ENCODE results near the gene EPHB2.

DNA sequence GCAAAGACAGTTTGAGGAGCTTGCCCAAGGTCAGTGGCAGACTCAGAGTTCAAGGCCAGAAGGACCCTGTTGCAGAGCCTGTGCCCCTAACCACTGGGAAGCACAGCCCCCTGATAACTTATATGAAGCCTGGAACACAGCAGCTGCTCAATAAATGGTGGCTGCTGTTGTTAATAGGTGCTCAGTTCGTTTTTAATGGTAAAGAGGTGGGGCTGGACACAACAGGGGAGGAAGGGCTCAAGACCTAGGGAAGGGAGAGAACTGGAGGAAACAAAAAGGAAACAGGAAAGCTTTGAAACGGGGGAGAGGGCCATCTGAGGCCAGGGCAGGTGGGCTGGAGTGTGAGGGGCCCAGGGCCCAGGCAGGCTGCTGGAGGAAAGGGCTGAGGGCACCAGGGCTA, 136.6 kb downstream of the EPHB2 start:
- TF ChIP-seq, protein P1, sequence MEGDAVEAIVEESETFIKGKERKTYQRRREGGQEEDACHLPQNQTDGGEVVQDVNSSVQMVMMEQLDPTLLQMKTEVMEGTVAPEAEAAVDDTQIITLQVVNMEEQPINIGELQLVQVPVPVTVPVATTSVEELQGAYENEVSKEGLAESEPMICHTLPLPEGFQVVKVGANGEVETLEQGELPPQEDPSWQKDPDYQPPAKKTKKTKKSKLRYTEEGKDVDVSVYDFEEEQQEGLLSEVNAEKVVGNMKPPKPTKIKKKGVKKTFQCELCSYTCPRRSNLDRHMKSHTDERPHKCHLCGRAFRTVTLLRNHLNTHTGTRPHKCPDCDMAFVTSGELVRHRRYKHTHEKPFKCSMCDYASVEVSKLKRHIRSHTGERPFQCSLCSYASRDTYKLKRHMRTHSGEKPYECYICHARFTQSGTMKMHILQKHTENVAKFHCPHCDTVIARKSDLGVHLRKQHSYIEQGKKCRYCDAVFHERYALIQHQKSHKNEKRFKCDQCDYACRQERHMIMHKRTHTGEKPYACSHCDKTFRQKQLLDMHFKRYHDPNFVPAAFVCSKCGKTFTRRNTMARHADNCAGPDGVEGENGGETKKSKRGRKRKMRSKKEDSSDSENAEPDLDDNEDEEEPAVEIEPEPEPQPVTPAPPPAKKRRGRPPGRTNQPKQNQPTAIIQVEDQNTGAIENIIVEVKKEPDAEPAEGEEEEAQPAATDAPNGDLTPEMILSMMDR (IDR thresholded peaks at IDR 0.05), result no peak
- TF ChIP-seq ZFX (IDR thresholded peaks at IDR 0.05; ENCODE audit: borderline replicate concordance), result no peak

All from 22Rv1 (cell line).